Stimulated activated CD8-positive, alpha-beta memory T cell treated with anti-CD3 and anti-CD28 coated beads, Interleukin-15, amount 100 ng/mL, for 4 hours (primary cell): Measurements from ENCODE around the gene GRM7.

ENCODE experiments used
- DNase-seq, 2 donors: peaks; one replicate each; pipeline ENCODE4 v3.0.0-alpha.2; 2020; ENCODE audit warnings: low read depth in 2 of 2

GRM7 gene

DNA sequence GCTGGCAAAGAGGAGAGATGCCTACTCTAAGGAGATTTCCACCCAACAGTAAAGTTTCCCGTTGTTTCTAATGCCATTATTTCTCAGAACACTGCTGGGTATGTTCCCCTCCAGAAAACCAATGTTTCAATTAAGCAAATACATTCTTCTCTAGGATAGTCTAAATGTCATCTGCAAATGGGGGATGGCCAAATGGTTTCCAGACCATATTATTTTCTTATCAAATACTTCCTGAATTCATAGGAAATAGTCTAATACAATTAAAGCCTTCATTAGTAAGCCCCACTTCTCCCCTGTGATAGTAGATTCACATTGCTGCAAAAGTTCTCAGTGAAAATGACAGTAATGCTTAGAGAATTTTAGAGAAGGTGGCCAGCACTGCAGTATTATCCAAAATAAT is 716.6 kb downstream of the GRM7 start:
- no peak for DNase-seq

DNA sequence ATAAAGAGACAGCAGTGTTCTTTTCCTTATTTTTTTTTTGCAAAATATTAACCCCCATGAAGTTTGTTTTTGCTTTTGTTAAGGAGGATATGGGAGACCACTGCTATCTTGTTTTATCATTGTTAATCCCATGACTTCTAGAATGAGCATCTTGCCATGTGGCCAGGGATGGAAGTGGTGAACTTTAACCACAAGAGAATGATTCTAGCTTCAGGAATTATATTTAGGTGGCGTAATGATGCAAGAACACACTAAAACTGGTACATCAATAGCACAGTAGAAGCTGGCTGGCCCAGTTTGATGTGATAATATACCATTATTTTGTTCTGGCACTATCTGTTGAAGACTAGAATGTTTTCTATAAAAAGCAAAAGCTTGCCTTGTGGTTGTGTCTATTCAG is 720.9 kb downstream of the GRM7 start:
- no peak for DNase-seq

GRCh38 chr3:7585052-7585451 is 724.1 kb downstream of the GRM7 start:
- DNase-seq = no peak

DNA sequence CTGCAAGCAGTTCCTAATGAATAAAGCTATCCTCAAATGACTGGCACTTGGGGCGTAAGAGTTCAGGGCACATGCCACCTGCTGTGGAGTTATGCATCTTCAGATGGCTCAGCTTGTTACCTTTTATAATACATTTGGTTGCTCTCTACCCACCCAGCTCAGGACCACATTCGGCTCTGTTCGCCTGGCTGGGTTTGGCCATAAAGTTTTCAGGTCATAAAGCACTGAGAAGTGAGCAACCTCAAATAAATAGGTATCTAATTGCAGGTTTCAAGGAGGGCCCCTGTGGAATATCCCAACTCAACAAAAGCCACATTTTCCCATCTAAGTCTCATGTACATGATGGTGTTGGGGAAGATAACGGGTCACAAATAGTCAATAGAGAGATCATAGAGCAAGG is 727.3 kb downstream of the GRM7 start:
- DNase-seq = no peak

DNA sequence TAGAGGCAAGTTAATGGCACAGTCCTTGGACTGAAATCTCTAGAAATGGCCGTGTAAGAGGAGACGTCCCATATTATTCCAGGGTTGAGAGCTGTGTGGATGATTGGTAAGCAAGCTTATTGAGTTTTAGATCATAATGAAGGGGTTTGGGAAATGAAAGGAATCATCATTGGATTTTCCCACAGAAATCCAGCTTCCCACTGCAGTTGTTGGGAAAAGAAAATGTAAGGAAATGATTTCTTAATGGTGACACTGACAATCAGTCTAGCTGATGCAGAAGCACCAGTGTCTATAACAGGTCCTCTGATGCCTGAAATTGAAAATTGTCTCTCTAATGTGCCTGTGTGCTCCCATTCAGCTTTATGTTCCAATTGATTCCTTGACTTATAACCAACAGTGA is 728.6 kb downstream of the GRM7 start:
- no peak for DNase-seq

DNA sequence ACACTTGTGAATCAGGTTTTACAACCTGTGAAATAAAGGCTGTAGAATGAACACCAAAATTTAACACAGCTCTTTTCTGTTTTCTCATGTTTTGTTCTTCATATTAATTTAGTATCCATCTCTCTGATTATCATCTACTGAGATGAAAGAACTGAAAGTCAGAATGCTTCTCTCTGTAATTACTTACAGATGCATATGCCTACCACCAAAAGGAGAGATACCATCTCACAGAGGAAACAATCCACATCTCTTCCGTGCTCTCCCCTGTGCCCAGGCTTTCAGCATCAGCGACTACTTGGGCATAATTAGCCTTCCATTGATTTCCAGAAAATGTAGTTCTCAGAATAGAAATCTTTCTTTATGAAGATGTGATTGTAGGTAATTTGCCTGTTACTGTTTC is 741.4 kb downstream of the GRM7 start:
- no peak for DNase-seq

GRCh38 chr3:7607083-7607482 is 746.2 kb downstream of the GRM7 start:
- DNase-seq = no peak

- DNase-seq = no peak
These were observed 746.8 kb downstream of the GRM7 start for GRCh38 chr3:7607676-7608075.

- DNase-seq = no peak
These were observed 749.7 kb downstream of the GRM7 start for GRCh38 chr3:7610634-7611033.

GRCh38 chr3:7615043-7615442 is 754.1 kb downstream of the GRM7 start:
- DNase-seq = no peak

DNA sequence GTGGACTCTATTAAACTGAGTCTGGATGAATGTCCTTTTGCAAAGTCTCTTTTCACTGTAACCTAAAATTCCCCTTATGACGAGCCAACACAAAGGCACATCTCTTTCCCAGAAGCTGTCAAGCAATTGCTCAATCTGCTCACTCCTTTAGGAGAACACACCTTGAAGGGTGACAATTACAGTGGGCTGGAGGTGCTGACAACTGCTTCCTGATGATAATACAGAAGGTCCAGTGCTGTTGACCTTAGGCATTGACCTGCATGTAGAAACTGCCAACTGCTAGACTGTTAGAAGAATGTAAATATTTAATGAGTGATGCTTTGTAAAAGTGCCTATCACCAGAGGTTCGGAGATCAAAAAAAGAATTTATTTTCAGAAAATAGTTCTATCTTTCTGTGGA is 757.7 kb downstream of the GRM7 start:
- no peak for DNase-seq

GRCh38 chr3:7620401-7620800 is 759.5 kb downstream of the GRM7 start:
- no peak for DNase-seq

DNA sequence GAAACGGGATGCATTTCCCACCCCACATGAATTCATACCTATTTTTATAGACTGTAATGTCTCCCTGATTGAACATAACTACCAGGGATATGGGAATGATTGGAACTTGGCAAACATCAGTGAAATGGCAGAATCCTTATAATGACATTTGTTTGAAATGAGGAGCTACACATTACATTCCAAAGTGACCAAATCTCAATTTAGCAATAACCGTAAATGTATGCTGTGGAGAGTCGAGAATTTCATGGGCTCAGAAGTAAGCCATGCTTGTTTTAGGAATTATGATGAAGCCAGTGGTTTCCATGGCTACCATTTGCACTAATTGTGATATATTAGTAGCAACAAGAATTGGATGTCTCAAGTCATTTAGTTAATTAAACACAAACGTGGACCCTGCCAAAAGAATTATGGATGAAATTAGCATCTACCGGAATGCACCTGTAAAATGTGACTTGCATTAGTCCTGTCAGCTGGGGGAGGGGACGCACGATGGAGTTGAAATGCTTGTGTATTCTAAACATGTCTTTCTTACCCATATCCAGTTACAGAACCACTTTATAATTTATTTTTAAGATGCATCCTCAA is 760.2 kb downstream of the GRM7 start:
- DNase-seq = no peak

- no peak for DNase-seq
These were observed 760.7 kb downstream of the GRM7 start for GRCh38 chr3:7621651-7622050.

- DNase-seq = no peak
These were observed 764.1 kb downstream of the GRM7 start for GRCh38 chr3:7625021-7625420.

- no peak for DNase-seq
These were observed 769.5 kb downstream of the GRM7 start for GRCh38 chr3:7630351-7630911.

GRCh38 chr3:7630925-7631324 is 770.0 kb downstream of the GRM7 start:
- no peak for DNase-seq

DNA sequence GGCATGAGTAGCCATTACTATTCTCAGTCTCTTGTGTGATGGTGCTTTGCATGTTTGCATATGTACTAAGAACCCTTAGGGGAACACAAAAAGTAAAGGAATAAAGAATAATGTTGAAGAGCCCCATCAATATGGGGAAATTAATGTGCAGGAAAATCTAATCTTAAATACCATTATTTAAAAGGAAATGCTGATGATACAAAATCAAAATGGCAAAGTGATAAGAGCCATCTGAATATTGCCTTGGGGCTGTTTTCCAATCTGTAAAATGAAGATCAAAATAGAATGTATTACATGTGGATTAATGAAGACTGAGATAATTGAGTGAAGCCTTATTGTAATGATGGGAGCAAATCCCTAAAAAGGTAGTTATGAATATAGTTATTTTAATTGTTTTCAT is 771.4 kb downstream of the GRM7 start:
- no peak for DNase-seq

DNA sequence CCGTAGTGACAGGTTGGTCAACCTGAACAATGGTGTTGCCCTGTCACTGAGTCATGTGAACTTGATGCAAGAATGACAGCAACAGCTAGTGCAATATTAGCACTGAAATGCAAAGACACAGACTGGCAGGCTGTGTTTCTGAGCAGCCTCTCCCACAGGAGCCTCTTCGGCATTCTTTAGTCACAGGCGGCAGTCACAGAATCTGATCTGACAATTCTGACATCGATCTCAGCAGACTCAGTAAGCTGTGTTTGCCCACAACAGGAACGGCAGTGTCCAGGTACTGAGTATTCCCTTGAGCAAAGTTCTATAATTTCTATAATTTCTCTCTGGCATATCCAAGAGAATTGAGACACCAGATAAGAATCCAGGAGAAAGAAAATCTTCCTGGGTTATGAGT is 776.8 kb downstream of the GRM7 start:
- no peak for DNase-seq

GRCh38 chr3:7638103-7638502 is 777.2 kb downstream of the GRM7 start:
- DNase-seq = no peak

DNA sequence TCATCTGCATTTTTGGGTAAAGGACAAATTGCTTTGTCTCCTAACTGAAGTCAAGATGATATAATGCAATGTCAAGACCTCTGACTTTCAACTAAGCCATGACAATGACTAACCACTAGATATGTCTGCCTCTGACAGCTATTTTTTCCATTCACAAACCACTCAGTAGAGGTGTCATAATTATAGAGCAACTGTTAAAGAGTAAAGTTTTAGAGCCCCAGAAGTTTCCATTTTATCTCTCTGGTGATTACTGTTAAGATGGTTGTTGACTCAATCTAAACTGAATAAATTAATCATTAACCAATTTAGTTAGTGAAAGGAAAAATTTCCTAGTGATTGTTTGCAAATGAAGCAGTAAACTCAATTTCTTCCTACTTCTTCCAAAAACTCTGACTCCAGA is 779.9 kb downstream of the GRM7 start:
- no peak for DNase-seq

DNA sequence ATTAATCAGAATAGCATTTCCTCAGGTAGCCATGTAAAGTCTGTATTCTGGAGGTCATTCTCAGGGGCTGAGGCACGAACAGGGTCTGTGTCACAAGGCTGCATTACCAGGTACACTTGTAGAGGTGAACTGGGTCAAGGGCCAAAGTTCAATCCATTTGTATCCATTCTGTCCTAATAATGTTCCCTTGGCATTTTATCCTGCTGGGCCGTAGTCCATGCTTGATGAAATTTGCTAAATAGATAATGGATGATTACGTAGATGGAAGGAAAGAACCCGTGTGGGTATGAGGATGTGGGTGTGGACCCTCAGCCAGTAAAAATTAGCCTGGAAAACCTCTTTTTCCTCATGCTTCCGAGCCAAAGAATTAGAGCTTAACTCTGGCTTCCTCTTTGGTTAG is 785.9 kb downstream of the GRM7 start:
- no peak for DNase-seq

DNA sequence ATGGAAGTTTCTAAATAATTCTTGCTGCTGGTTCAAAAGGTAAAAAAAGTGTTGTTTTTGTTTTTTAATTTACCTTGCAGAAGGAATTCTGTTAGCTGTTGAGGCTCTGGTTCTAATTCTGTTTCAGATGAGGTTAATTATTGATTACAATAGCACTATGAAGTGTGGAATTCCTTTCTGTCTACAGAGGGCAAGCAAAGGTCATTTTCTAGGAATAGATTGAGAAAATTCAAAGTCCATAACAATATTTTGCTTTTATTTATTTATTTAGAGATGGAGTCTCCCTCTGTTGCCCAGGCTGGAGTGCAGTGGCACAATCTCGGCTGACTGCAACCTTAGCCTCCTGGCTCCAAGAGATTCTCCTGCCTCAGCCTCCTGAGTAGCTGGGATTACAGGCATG is 789.6 kb downstream of the GRM7 start:
- DNase-seq = no peak

- no peak for DNase-seq
These were observed 790.4 kb downstream of the GRM7 start for GRCh38 chr3:7651274-7651673.
